Measurements from ENCODE around the gene PLPPR1. TPM values are rescaled to one million over a fixed set of nuclear protein-coding genes. Genes with fewer than 3 reads are reported as not detected.

PLPPR1 gene
- total and polyA plus RNA-seq, 2 of the 13 experiments (the other 11 are each of a cell fraction or from before 2014, with no cell fraction given): 16.0 to 84.7 TPM

DNA sequence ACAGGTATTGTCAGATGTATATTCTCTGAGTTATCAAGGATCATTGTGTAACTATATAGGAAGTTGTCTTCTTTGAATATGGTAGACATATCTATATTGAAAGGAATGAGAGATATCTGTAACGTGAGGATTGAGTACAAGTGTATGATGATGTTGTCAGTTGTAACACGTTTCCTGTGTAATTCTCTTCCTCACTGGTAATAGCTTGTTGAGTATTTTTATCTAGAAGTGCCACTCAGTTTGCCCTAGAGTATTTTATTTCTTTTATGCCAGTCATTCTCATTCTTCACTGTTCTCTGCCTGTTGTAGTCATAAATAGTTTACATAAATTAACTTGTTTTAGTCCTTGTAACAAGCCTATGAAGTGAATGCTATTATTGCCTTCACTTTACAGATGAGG, 184.1 kb downstream of the PLPPR1 start (continued):
- TF ChIP-seq, protein P1, sequence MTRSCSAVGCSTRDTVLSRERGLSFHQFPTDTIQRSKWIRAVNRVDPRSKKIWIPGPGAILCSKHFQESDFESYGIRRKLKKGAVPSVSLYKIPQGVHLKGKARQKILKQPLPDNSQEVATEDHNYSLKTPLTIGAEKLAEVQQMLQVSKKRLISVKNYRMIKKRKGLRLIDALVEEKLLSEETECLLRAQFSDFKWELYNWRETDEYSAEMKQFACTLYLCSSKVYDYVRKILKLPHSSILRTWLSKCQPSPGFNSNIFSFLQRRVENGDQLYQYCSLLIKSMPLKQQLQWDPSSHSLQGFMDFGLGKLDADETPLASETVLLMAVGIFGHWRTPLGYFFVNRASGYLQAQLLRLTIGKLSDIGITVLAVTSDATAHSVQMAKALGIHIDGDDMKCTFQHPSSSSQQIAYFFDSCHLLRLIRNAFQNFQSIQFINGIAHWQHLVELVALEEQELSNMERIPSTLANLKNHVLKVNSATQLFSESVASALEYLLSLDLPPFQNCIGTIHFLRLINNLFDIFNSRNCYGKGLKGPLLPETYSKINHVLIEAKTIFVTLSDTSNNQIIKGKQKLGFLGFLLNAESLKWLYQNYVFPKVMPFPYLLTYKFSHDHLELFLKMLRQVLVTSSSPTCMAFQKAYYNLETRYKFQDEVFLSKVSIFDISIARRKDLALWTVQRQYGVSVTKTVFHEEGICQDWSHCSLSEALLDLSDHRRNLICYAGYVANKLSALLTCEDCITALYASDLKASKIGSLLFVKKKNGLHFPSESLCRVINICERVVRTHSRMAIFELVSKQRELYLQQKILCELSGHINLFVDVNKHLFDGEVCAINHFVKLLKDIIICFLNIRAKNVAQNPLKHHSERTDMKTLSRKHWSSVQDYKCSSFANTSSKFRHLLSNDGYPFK (CRISPR knock-in tag; IDR thresholded peaks at IDR 0.05; ENCODE audit: borderline replicate concordance): no peak
- no peak for TF ChIP-seq ZBTB46 (CRISPR knock-in tag; IDR thresholded peaks at IDR 0.05; ENCODE audit: borderline replicate concordance)
- TF ChIP-seq FOXA3 (CRISPR knock-in tag; IDR thresholded peaks at IDR 0.05): no peak
- no peak for TF ChIP-seq ZC3H4 (CRISPR knock-in tag; IDR thresholded peaks at IDR 0.05; ENCODE audit: borderline replicate concordance)
- no peak for TF ChIP-seq ZSCAN29 (CRISPR knock-in tag; conservative IDR thresholded peaks at IDR 0.05)

DNA sequence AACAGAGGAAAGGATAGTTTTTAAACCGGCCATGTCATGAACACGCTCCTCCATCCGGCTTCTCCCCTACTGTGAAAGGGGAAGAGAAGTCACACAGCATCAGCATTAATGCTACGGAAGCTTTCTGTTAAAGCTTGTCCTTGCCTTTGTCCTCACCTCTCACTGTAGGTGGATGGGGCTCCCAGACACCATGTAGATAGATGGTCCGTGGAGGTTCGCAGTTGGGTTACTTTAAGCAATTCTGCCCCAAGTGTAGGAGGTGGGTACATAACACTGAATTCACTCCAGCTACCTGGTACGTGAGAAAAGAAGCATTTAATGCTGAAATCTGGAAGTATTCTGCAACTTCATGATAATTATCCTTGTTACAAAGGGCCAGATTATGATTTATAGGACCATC, 190.5 kb downstream of the PLPPR1 start:
- WGBS (ENCODE audit: low lambda C conversion rate): 96% methylated on average over 7 of the region's 7 CpGs
- no peaks in the 10 kb centered on the region for H3K9me3 ChIP-seq (ENCODE audit: low read length)
- H2AFZ ChIP-seq (ENCODE audit: low read length): no peak overlapping the region
- intact Hi-C loops (cut with micrococcal nuclease; ENCODE audit: unreplicated experiment): no loop called here
- no peak overlapping the region for H3K4me3 ChIP-seq (replicated peaks in 1 of 3; ENCODE audit: insufficient read depth in 1 of 3, low read depth in 2 of 3, low read length in 3 of 3)
- ATAC-seq (no peak), FAIRE-seq (no peak), DNase-seq (ENCODE audit: low spot score) (no peak)
- peaks cover 3% of the 10 kb centered on the region for H3K79me2 ChIP-seq (ENCODE audit: insufficient read depth, low read length)
- no peak overlapping the region for H3K4me2 ChIP-seq (ENCODE audit: low read depth, low read length)
- ChIA-PET POLR2A (no interaction called here), CTCF (ENCODE audit: low intra/inter-chr PET ratio, low total read pairs) (no interaction called here)
- no peak overlapping the region for H3K27ac ChIP-seq (ENCODE audit: extremely low read length, insufficient read depth, low read length)
- no peaks in the 10 kb centered on the region for H3K27me3 ChIP-seq (ENCODE audit: control insufficient read depth in 1 of 2, insufficient read depth in 2 of 2, low read length in 2 of 2)
- H3K36me3 ChIP-seq (replicated peaks in 1 of 2; ENCODE audit: control insufficient read depth in 1 of 2, insufficient read depth in 2 of 2, low read length in 2 of 2): no peaks in the 10 kb centered on the region; a peak in 1 of 5 replicates
- BruUV-seq (replicated peaks): no TSS peak
- H3K4me1 ChIP-seq (ENCODE audit: insufficient read depth, low read length): no peaks in the 10 kb centered on the region; the same call in 1 of the 2 replicates
- H4K20me1 ChIP-seq (ENCODE audit: insufficient read depth, low read length): no peaks in the 10 kb centered on the region
- TF ChIP-seq JDP2 (CRISPR knock-in tag; IDR thresholded peaks at IDR 0.05; ENCODE audit: borderline replicate concordance) (no peak), THYN1 (CRISPR knock-in tag; IDR thresholded peaks at IDR 0.05; ENCODE audit: borderline replicate concordance, low read depth) (no peak)
- H3K9ac ChIP-seq (ENCODE audit: insufficient read depth, low read depth, low read length): no peak overlapping the region
- in situ Hi-C loops (cut with HindIII; ENCODE audit: extremely low pct_ligation_motif_present, low pct_unique_long_range_greater_than_20kb): no loop called here
